PC-3 (cell line): ENCODE measurements around the gene MEAF6.
"Not testable (repeated sequence)": the region's sequence is repeated elsewhere in the genome, so short reads cannot be mapped to it uniquely, and the experiment has no call there.

ENCODE experiments used
- CTCF ChIP-seq: fragments of 300-600 bp; sonication (generic); conservative IDR thresholded peaks from 2 replicates; pipeline ENCODE4 v1.5.1; 2017; ENCODE audit warnings: antibody characterized with exemption, low read depth, mild to moderate bottlenecking, low read length
- EZH2 ChIP-seq: fragments of 300-600 bp; sonication (generic); IDR thresholded peaks from one replicate; pipeline ENCODE4 v1.6.1; 2017; ENCODE audit warnings: antibody characterized with exemption, mild to moderate bottlenecking, low read length; ENCODE audit not compliant: unreplicated experiment

- not testable (repeated sequence) for TF ChIP-seq CTCF, EZH2
Observed at GRCh38 chr1:37539154-37539553, 24.6 kb upstream of the MEAF6 start.
